KOPT-K1 (cell line): ENCODE data around the gene GNAQ.

Source experiments
- H3K27ac ChIP-seq: fragments of 200-600 bp; sonication (generic); 2 replicates; pipeline ENCODE4 v1.5.1; 2016; ENCODE audit warnings: antibody characterized with exemption, mild to moderate bottlenecking, low read depth, low read length; ENCODE audit not compliant: poor library complexity, severe bottlenecking
- H3K36me3 ChIP-seq: fragments of 200-600 bp; sonication (generic); 2 replicates; pipeline ENCODE4 v1.5.1; 2017; ENCODE audit warnings: antibody characterized with exemption, mild to moderate bottlenecking, low read length, moderate library complexity; ENCODE audit not compliant: insufficient read depth
- H3K9me3 ChIP-seq: fragments of 200-600 bp; sonication (generic); 2 replicates; pipeline ENCODE4 v1.5.1; 2017; ENCODE audit warnings: antibody characterized with exemption, low read length, mild to moderate bottlenecking; ENCODE audit not compliant: insufficient read depth, poor library complexity, severe bottlenecking

Gene GNAQ

GRCh38 chr9:78023003-78023741 lies 8.4 kb downstream of the GNAQ start:
- Histone ChIP-seq H3K9me3 (no peaks in the 10 kb centered on the region), H3K36me3 (peaks cover 26% of the 10 kb centered on the region), H3K27ac (peak overlapping the region; percentile 26)

GRCh38 chr9:78021697-78022096 lies 9.9 kb downstream of the GNAQ start:
- no peaks in the 10 kb centered on the region for H3K9me3 ChIP-seq
- peaks cover 26% of the 10 kb centered on the region for H3K36me3 ChIP-seq
- no peak overlapping the region for H3K27ac ChIP-seq

DNA sequence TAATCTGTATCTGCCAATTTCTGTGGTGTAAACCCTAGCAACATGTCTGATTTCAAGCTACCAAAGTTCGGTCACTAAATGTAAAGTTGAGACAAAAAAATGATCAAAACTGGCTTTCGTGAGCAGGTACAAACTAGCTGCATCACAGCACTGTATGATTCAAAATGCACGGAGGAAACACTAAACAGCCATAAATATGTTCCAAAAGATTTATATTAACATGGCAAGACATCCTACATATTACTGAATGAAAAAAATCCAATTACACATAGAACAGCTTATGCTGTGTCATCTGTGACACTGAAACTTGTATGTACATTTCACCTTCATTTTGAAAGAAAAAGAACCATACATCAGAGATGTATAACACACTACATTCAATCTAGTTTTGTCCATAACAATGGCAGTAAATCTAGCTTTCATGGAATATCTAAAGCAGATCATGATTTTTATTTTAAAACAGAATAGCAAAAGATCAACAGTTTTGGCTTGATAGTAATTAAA lies 14.4 kb downstream of the GNAQ start:
- no peak overlapping the region for H3K27ac ChIP-seq
- H3K9me3 ChIP-seq, result no peaks in the 10 kb centered on the region
- peaks cover 32% of the 10 kb centered on the region for H3K36me3 ChIP-seq

- Histone ChIP-seq H3K36me3 (peaks cover 19% of the 10 kb centered on the region), H3K27ac (no peak overlapping the region), H3K9me3 (no peaks in the 10 kb centered on the region)
Observed at GRCh38 chr9:78015241-78015640, 16.4 kb downstream of the GNAQ start.

GRCh38 chr9:78014776-78015175 lies 16.8 kb downstream of the GNAQ start:
- Histone ChIP-seq H3K27ac (no peak overlapping the region), H3K9me3 (no peaks in the 10 kb centered on the region), H3K36me3 (peaks cover 14% of the 10 kb centered on the region)

- Histone ChIP-seq H3K27ac (no peak overlapping the region), H3K9me3 (no peaks in the 10 kb centered on the region), H3K36me3 (peaks cover 13% of the 10 kb centered on the region)
Observed at GRCh38 chr9:78013934-78014333, 17.7 kb downstream of the GNAQ start.

DNA sequence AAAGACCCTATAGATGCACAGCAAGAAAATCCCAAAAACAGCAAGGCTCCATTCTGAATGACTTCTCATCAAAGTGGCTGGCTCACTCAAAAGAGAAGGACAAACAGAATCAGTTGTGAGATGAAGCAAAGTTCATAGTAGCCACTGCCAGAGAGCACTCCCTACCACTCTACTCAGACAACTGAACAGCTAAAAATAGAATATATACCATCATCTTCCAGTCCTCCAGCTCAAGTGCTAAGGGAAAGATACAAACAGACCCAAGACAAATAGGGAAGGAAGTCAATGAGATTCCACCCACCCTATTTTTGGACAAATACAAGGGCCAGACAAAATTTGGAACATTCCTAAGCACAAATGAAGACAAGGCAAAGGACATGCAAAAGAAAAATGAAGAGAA lies 20.6 kb downstream of the GNAQ start:
- H3K9me3 ChIP-seq, result no peaks in the 10 kb centered on the region
- H3K36me3 ChIP-seq, result peaks cover 13% of the 10 kb centered on the region
- H3K27ac ChIP-seq, result peak overlapping the region; percentile 67

GRCh38 chr9:78010445-78010844 lies 21.2 kb downstream of the GNAQ start:
- peak overlapping the region; percentile 67 for H3K27ac ChIP-seq
- H3K36me3 ChIP-seq, result peaks cover 16% of the 10 kb centered on the region

DNA sequence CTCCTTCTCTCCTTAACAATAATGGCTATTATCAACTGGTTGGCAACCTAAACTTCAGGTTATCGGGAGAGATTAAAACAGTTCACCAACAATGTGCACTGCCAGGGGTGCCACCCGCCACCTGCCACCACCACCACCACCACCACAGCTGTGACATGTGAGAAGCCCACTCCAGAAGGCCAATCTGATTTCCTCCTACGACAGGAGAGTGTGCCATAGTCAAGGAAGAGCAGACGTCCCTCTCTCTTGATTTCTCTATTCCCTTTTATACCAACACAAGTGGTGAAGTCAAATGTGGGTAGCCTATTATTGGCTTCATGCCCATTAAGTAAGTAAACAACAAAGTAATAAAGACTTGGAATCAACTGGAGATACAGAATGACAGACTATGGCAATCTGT lies 22.4 kb downstream of the GNAQ start:
- H3K9me3 ChIP-seq, result no peaks in the 10 kb centered on the region
- H3K36me3 ChIP-seq, result peaks cover 10% of the 10 kb centered on the region
- peak overlapping the region; percentile 67 for H3K27ac ChIP-seq

More at GRCh38 chr9:78010445-78010844, 21.2 kb downstream of the GNAQ start:
- H3K9me3 ChIP-seq, result no peaks in the 10 kb centered on the region

- Histone ChIP-seq H3K36me3 (peaks cover 8% of the 10 kb centered on the region), H3K9me3 (no peaks in the 10 kb centered on the region), H3K27ac (peak overlapping the region; percentile 14)
Observed at GRCh38 chr9:78006734-78007133, 24.9 kb downstream of the GNAQ start.

- Histone ChIP-seq H3K9me3 (no peaks in the 10 kb centered on the region), H3K27ac (no peak overlapping the region), H3K36me3 (peaks cover 8% of the 10 kb centered on the region)
Observed at GRCh38 chr9:78005231-78006002, 26.2 kb downstream of the GNAQ start.

DNA sequence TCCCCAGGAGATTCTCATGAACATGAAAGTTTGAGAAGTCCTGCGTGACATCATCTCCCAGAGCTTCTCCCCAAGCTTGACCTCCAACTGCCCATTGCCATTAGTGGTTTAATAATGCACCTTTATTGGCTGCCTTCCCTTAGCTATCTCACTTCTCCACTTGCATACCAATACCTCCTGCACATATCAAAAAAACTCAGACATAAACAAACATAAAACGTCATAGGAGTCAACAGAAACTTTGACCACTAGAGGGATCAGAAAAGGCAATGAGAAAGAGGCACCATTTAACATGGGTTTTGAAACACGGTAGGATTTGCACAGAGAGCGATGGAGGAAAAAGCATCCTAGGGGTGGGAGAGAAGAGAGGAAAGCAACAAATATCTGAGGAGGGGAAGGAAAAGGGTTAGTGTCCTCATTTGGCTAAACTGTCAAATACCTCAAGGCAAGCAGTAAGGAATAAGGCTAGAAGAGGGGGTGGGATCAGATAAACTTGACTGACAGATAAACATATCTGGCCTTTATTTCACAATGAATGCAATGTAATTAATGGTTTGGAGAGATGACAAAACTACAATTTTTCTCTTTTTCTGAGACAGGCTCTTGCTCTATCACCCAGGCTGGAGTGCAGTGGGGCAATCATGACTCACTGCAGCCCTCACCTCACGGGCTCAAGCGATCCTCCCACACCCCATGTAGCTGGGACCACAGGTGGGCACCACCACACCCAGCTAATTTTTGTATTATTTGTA lies 27.0 kb downstream of the GNAQ start:
- H3K9me3 ChIP-seq, result no peaks in the 10 kb centered on the region
- peaks cover 8% of the 10 kb centered on the region for H3K36me3 ChIP-seq
- no peak overlapping the region for H3K27ac ChIP-seq

- Histone ChIP-seq H3K36me3 (peaks cover 9% of the 10 kb centered on the region), H3K27ac (no peak overlapping the region), H3K9me3 (no peaks in the 10 kb centered on the region)
Observed at GRCh38 chr9:78003730-78004129, 27.9 kb downstream of the GNAQ start.

- Histone ChIP-seq H3K36me3 (peaks cover 25% of the 10 kb centered on the region), H3K9me3 (no peaks in the 10 kb centered on the region), H3K27ac (peak overlapping the region; percentile 34)
Observed at GRCh38 chr9:78001946-78002731, 29.5 kb downstream of the GNAQ start.
